Vagina (tissue), 2 donors: ENCODE data around the gene CHIC1. TPM values are rescaled to one million over a fixed set of nuclear protein-coding genes. Genes with fewer than 3 reads are reported as not detected.
"Not testable (repeated sequence)": the region's sequence is repeated elsewhere in the genome, so short reads cannot be mapped to it uniquely, and the experiment has no call there.

Experiments
- DNase-seq, 2 donors: peaks; one replicate each; pipeline ENCODE4 v3.0.0-alpha.2; 2017; ENCODE audit errors: extremely low spot score in 2 of 2
- H3K27ac ChIP-seq: fragments of 200-600 bp; sonication (generic); one replicate; pipeline ENCODE4 v1.5.1; 2019
- H3K27me3 ChIP-seq: fragments of 200-600 bp; sonication (generic); one replicate; pipeline ENCODE4 v1.5.1; 2019
- H3K36me3 ChIP-seq, 2 donors: fragments of 200-600 bp; sonication (generic); one replicate each; pipeline ENCODE4 v1.5.1; 2017 to 2019
- H3K4me1 ChIP-seq: fragments of 200-600 bp; sonication (generic); one replicate; pipeline ENCODE4 v1.5.1; 2019
- H3K4me3 ChIP-seq, 2 donors: fragments of 200-600 bp; sonication (generic); 1 replicate in 1 of 2; 2 replicates in 1 of 2; pipeline ENCODE4 v1.5.1; 2016 to 2019
- H3K9me3 ChIP-seq: fragments of 200-600 bp; sonication (generic); one replicate; pipeline ENCODE4 v1.5.1; 2019
- CTCF ChIP-seq, 3 experiments: fragments of 450-650 bp in 2 of 3; fragments of 200-600 bp in 1 of 3; sonication (generic) in 1 of 3; IDR thresholded peaks; one replicate each; pipeline ENCODE4 v1.5.1; 2017 to 2019; ENCODE audit warnings: antibody characterized with exemption in 3 of 3, mild to moderate bottlenecking in 2 of 3, moderate library complexity in 2 of 3
- POLR2A ChIP-seq, 2 donors: fragments of 450-650 bp; IDR thresholded peaks; one replicate each; pipeline ENCODE4 v1.6.1; 2017; ENCODE audit warnings: antibody characterized with exemption in 2 of 2, mild to moderate bottlenecking in 2 of 2, moderate library complexity in 2 of 2
- POLR2AphosphoS5 ChIP-seq, 2 donors: sonication (generic); formaldehyde crosslinking; IDR thresholded peaks; one replicate each; pipeline ENCODE4 v1.9.0; 2017; ENCODE audit warnings: antibody characterized with exemption in 2 of 2, mild to moderate bottlenecking in 2 of 2, low read depth in 1 of 2; ENCODE audit not compliant: insufficient read depth in 1 of 2
- intact Hi-C: fragments of 100-400 bp; cut with DNase I; formaldehyde crosslinking; loops from one replicate; pipeline ENCODE4 v1.15.1; 2023
- total RNA-seq: library from RNA; depleted of rRNA; stranded (reverse); fragments of >200 nt; gene quantifications from one replicate; pipeline ENCODE4 v1.2.3, GENCODE V29; 2016

Gene CHIC1
- total RNA-seq, 1 donor from 2014 or later: 9.1 TPM

DNA sequence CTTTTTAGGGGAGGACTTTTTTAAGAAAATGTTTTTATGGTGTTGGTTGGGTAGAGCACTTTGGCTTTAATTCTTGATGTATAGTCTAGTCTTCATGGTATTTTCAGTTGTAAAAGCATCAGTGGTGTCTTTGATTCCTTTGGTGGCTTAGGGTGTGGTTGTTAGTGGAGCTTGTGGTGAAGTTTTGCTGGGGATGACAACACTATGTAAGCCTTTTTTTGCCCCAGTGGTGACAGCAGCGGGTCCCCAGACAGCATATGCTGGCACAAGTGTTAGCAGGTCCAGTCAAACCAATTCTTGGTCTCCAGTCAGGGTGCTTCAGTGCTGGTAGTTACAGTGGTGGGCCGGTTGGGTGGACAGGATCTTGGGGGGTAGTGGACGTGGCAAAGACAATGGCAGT is 52.0 kb downstream of the CHIC1 start:
- Histone ChIP-seq H3K4me3 (no peak overlapping the region), H3K36me3 (no peaks in the 10 kb centered on the region), H3K9me3 (peaks cover 8% of the 10 kb centered on the region), H3K27me3 (no peaks in the 10 kb centered on the region), H3K27ac (no peak overlapping the region), H3K4me1 (no peaks in the 10 kb centered on the region)
- intact Hi-C loops: no loop called here
- no peak for TF ChIP-seq POLR2A (IDR thresholded peaks at IDR 0.05)
- TF ChIP-seq POLR2AphosphoS5 (IDR thresholded peaks at IDR 0.05; ENCODE audit: insufficient read depth in 1 of 2, low read depth in 1 of 2): no peak
- no peak for TF ChIP-seq CTCF (IDR thresholded peaks at IDR 0.05)
- DNase-seq: no peak

DNA sequence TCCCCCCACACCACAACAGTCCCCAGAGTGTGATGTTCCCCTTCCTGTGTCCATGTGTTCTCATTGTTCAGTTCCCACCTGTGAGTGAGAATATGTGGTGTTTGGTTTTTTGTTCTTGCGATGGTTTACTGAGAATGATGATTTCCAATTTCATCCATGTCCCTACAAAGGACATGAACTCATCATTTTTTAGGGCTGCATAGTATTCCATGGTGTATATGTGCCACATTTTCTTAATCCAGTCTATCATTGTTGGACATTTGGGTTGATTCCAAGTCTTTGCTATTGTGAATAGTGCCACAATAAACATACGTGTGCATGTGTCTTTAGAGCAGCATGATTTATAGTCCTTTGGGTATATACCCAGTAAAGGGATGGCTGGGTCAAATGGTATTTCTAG is 78.7 kb downstream of the CHIC1 start:
- DNase-seq, H3K36me3 ChIP-seq, H3K4me1 ChIP-seq, intact Hi-C loops, H3K4me3 ChIP-seq, H3K9me3 ChIP-seq, H3K27ac ChIP-seq, H3K27me3 ChIP-seq: not testable (repeated sequence)

DNA sequence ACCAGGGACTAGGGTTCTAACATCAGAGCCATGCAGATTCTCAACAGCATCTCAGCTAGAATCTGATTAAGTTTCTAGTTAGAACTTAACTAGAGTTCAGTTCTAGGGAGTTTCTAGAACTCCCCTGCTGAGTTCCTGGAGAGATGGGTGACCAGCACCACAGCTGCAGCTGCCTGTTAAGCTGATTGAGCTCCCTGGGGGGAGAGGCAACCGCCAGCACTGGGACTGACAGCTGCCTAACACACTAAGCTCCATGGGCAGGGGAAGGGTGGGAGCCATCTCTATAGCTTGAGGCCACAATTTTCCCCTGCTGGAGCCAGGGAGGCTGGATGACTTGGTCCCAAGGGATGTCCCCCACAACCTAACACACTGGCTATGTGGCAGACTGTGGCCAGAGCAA is 84.2 kb downstream of the CHIC1 start:
- TF ChIP-seq CTCF (IDR thresholded peaks at IDR 0.05) (no peak), POLR2A (IDR thresholded peaks at IDR 0.05) (no peak), POLR2AphosphoS5 (IDR thresholded peaks at IDR 0.05; ENCODE audit: insufficient read depth in 1 of 2, low read depth in 1 of 2) (no peak)
- peaks cover 5% of the 10 kb centered on the region for H3K9me3 ChIP-seq
- intact Hi-C loops: no loop called here

GRCh38 chrX:73647632-73648322 is 84.8 kb downstream of the CHIC1 start:
- no peaks in the 10 kb centered on the region for H3K4me1 ChIP-seq
- H3K36me3 ChIP-seq: peaks cover 0 to 4% of the 10 kb centered on the region in 2 donors
- H3K27ac ChIP-seq: no peak overlapping the region
- intact Hi-C loops: no loop called here
- no peak for TF ChIP-seq POLR2AphosphoS5 (IDR thresholded peaks at IDR 0.05; ENCODE audit: insufficient read depth in 1 of 2, low read depth in 1 of 2)
- no peak for TF ChIP-seq CTCF (IDR thresholded peaks at IDR 0.05)
- no peak for TF ChIP-seq POLR2A (IDR thresholded peaks at IDR 0.05)
- DNase-seq: no peak
- H3K4me3 ChIP-seq: no peak overlapping the region
- no peaks in the 10 kb centered on the region for H3K27me3 ChIP-seq
- peaks cover 5% of the 10 kb centered on the region for H3K9me3 ChIP-seq

More for the DNA sequence above, 84.2 kb downstream of the CHIC1 start:
- no peaks in the 10 kb centered on the region for H3K27me3 ChIP-seq
- no peaks in the 10 kb centered on the region for H3K4me1 ChIP-seq
- H3K36me3 ChIP-seq: peaks cover 0 to 4% of the 10 kb centered on the region in 2 donors
- H3K4me3 ChIP-seq: no peak overlapping the region
- DNase-seq: no peak
- H3K27ac ChIP-seq: no peak overlapping the region

DNA sequence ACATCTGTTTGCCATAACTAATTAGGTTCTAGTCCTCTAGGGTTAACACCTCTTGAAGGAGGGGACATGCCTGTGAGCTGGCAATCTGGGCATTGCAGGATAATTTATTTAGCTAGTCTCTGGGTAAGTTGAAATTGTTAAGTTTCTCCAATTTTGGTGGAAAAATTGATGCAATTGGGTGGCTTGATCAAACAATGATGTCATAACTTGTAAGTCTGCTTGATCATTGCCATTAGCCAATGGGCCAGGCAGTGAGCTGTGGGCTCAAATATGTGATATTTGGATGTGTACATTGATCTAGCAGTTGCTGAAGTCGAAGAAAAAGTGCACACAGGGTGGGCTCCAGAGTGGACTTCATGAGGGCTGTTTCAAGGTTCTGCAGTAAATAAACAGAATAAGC is 98.3 kb downstream of the CHIC1 start:
- H3K27ac ChIP-seq, DNase-seq, H3K9me3 ChIP-seq, H3K36me3 ChIP-seq, H3K27me3 ChIP-seq, H3K4me1 ChIP-seq, H3K4me3 ChIP-seq, intact Hi-C loops: not testable (repeated sequence)

- no peak overlapping the region for H3K4me3 ChIP-seq
- TF ChIP-seq POLR2A (IDR thresholded peaks at IDR 0.05) (no peak), POLR2AphosphoS5 (IDR thresholded peaks at IDR 0.05; ENCODE audit: insufficient read depth in 1 of 2, low read depth in 1 of 2) (no peak), CTCF (IDR thresholded peaks at IDR 0.05) (no peak)
- no peaks in the 10 kb centered on the region for H3K9me3 ChIP-seq
- DNase-seq: no peak
- no peak overlapping the region for H3K27ac ChIP-seq
- intact Hi-C loops: no loop called here
- no peaks in the 10 kb centered on the region for H3K27me3 ChIP-seq
- H3K4me1 ChIP-seq: no peaks in the 10 kb centered on the region
- no peaks in the 10 kb centered on the region for H3K36me3 ChIP-seq
These were observed 105.8 kb downstream of the CHIC1 start for GRCh38 chrX:73668779-73669178.
